Lower leg skin (tissue), 3 donors: Measurements from ENCODE around the gene MAP3K7.

Experiments used
- CTCF ChIP-seq, 3 donors: fragments of 450-650 bp; IDR thresholded peaks; one replicate each; pipeline ENCODE4 v1.5.1; 2016; ENCODE audit warnings: antibody characterized with exemption in 3 of 3, mild to moderate bottlenecking in 3 of 3, moderate library complexity in 2 of 3
- POLR2A ChIP-seq, 2 donors: fragments of 450-650 bp; IDR thresholded peaks; one replicate each; pipeline ENCODE4 v1.6.1; 2016 to 2017; ENCODE audit warnings: antibody characterized with exemption in 2 of 2, mild to moderate bottlenecking in 1 of 2, moderate library complexity in 1 of 2

DNA sequence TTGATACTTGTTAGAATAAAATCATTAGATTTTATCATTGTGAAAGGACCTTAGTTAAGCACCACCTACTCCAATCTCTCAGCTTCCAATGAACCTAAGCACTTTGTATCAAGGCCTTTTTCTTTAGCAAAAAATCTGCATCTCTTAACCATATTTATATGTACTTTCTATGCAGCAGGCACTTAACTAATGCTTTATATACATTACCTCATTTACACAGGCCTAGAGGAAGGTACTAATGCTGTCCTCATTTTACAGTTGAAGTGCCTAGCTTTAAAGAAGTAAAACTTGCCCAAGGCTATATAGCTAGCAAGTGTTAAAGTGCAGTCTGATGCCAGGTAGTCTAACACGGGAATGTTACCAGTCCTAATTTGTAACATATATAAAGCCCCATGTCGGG is 14.0 kb downstream of the MAP3K7 start:
- TF ChIP-seq CTCF (IDR thresholded peaks at IDR 0.05) (no peak), POLR2A (IDR thresholded peaks at IDR 0.05) (no peak)
